Lower leg skin (tissue), 4 donors: ENCODE measurements around the gene GOLGA7B. TPM values are rescaled to one million over a fixed set of nuclear protein-coding genes. Genes with fewer than 3 reads are reported as not detected.

Experiments
- DNase-seq, 2 donors: peaks; one replicate each; pipeline ENCODE4 v3.0.0-alpha.2; 2019; ENCODE audit warnings: low spot score in 2 of 2
- H3K4me3 ChIP-seq: fragments of 200-600 bp; sonication (generic); 2 replicates; pipeline ENCODE4 v1.5.1; 2017; ENCODE audit warnings: mild to moderate bottlenecking, low read depth; ENCODE audit not compliant: poor library complexity, severe bottlenecking
- CTCF ChIP-seq, 3 donors: fragments of 450-650 bp; IDR thresholded peaks; one replicate each; pipeline ENCODE4 v1.5.1; 2016; ENCODE audit warnings: antibody characterized with exemption in 3 of 3, mild to moderate bottlenecking in 3 of 3, moderate library complexity in 2 of 3
- POLR2A ChIP-seq, 2 donors: fragments of 450-650 bp; IDR thresholded peaks; one replicate each; pipeline ENCODE4 v1.6.1; 2016 to 2017; ENCODE audit warnings: antibody characterized with exemption in 2 of 2, mild to moderate bottlenecking in 1 of 2, moderate library complexity in 1 of 2
- WGBS, 2 donors: methylation state at CpG; one replicate each; pipeline ENCODE4 v1.1.5; 2018; 5-methylcytosine and 5-hydroxymethylcytosine counted together
- intact Hi-C: fragments of 100-400 bp; cut with DNase I; formaldehyde crosslinking; loops from one replicate; pipeline ENCODE4 v1.15.0; 2023; ENCODE audit warnings: low total_unique reads
- total RNA-seq, 4 donors: library from RNA; depleted of rRNA; stranded (reverse); fragments of >200 nt; gene quantifications; one replicate each; pipeline ENCODE4 v1.1.0, GENCODE V29; 2016

Gene GOLGA7B
- total RNA-seq, 4 donors from 2014 or later = 7.3 to 17.3 (median 7.8) TPM

- 74 to 82% methylated on average over 7 of the region's 7 CpGs for WGBS, 2 donors
- no peak for TF ChIP-seq POLR2A (IDR thresholded peaks at IDR 0.05)
- no peak for TF ChIP-seq CTCF (IDR thresholded peaks at IDR 0.05)
- intact Hi-C loops = no loop called here
- DNase-seq = no peak
- no peak overlapping the region for H3K4me3 ChIP-seq
These were observed 39.2 kb upstream of the GOLGA7B start for GRCh38 chr10:97810446-97810845.

- no peak overlapping the region for H3K4me3 ChIP-seq
- 63 to 64% methylated on average over 3 of the region's 3 CpGs for WGBS, 2 donors
- no peak for TF ChIP-seq CTCF (IDR thresholded peaks at IDR 0.05)
- TF ChIP-seq POLR2A (IDR thresholded peaks at IDR 0.05) = no peak
- DNase-seq = no peak
- intact Hi-C loops = no loop called here
These were observed 37.7 kb upstream of the GOLGA7B start for GRCh38 chr10:97811958-97812357.

- 80 to 84% methylated on average over 8 of the region's 8 CpGs for WGBS, 2 donors
- intact Hi-C loops = no loop called here
- no peak for TF ChIP-seq POLR2A (IDR thresholded peaks at IDR 0.05)
- TF ChIP-seq CTCF (IDR thresholded peaks at IDR 0.05) = no peak
- DNase-seq = no peak
- no peak overlapping the region for H3K4me3 ChIP-seq
These were observed 36.9 kb upstream of the GOLGA7B start for GRCh38 chr10:97812696-97813095.

- no peak overlapping the region for H3K4me3 ChIP-seq
- intact Hi-C loops = no loop called here
- WGBS, 2 donors = 67 to 80% methylated on average over 3 of the region's 3 CpGs
- no peak for DNase-seq
- TF ChIP-seq POLR2A (IDR thresholded peaks at IDR 0.05) (no peak), CTCF (IDR thresholded peaks at IDR 0.05) (no peak)
These were observed 36.3 kb upstream of the GOLGA7B start for GRCh38 chr10:97813311-97813710.

- TF ChIP-seq CTCF (IDR thresholded peaks at IDR 0.05) (no peak), POLR2A (IDR thresholded peaks at IDR 0.05) (no peak)
- DNase-seq = no peak
- intact Hi-C loops = no loop called here
- 73 to 77% methylated on average over 5 of the region's 5 CpGs for WGBS, 2 donors
- no peak overlapping the region for H3K4me3 ChIP-seq
These were observed 34.6 kb upstream of the GOLGA7B start for GRCh38 chr10:97814996-97815395.

- no peak for DNase-seq
These were observed 33.0 kb upstream of the GOLGA7B start for GRCh38 chr10:97816609-97817008.

More at GRCh38 chr10:97816609-97817008, 33.0 kb upstream of the GOLGA7B start:
- TF ChIP-seq POLR2A (IDR thresholded peaks at IDR 0.05) = no peak
- no peak for TF ChIP-seq CTCF (IDR thresholded peaks at IDR 0.05)
- no peak overlapping the region for H3K4me3 ChIP-seq
- 82 to 84% methylated on average over 4 of the region's 4 CpGs for WGBS, 2 donors
- intact Hi-C loops = no loop called here
